CD8-positive, alpha-beta memory T cell (primary cell): ENCODE data around the gene CKB. TPM values are rescaled to one million over a fixed set of nuclear protein-coding genes. Genes with fewer than 3 reads are reported as not detected.

ENCODE experiments used
- CTCF ChIA-PET: fragments of 350-600 bp; sonication (Branson Sonifier 250); formaldehyde crosslinking; loops from one replicate; lab custom pipeline; 2021; ENCODE audit warnings: antibody characterized with exemption; lab: Charles Lee
- POLR2A ChIA-PET: fragments of 350-600 bp; sonication (Branson Sonifier 250); formaldehyde crosslinking; loops from one replicate; lab custom pipeline; 2021; ENCODE audit warnings: antibody characterized with exemption; lab: Charles Lee
- DNase-seq, 5 donors: peaks; one replicate each; pipeline versions ENCODE4 v3.0.0 to v3.0.0-alpha.2; 2020 to 2022; ENCODE audit warnings: mixed read lengths in 1 of 5
- H3K27ac ChIP-seq: one replicate; pipeline ENCODE4 v1.7.0; 2013; ENCODE audit warnings: low read depth, mild to moderate bottlenecking, low read length, moderate library complexity
- H3K27me3 ChIP-seq: 2 replicates; pipeline ENCODE4 v1.7.0; 2013; ENCODE audit warnings: low read length, mild to moderate bottlenecking; ENCODE audit not compliant: insufficient read depth, poor library complexity, severe bottlenecking
- H3K36me3 ChIP-seq: 2 replicates; pipeline ENCODE4 v1.7.0; 2013; ENCODE audit warnings: mild to moderate bottlenecking, low read length, moderate library complexity; ENCODE audit not compliant: insufficient read depth
- H3K4me1 ChIP-seq: 2 replicates; pipeline ENCODE4 v1.7.0; 2013; ENCODE audit warnings: mild to moderate bottlenecking, low read length, moderate library complexity; ENCODE audit not compliant: insufficient read depth
- H3K4me3 ChIP-seq: 2 replicates; pipeline ENCODE4 v1.7.0; 2013; ENCODE audit warnings: mild to moderate bottlenecking, low read length
- H3K9me3 ChIP-seq: 2 replicates; pipeline ENCODE4 v1.7.0; 2013; ENCODE audit warnings: mild to moderate bottlenecking, low read length
- H3K27ac Mint-ChIP-seq, 8 donors: one replicate each; pipeline ENCODE4 v1.8.0; 2020 to 2021; ENCODE audit warnings: mixed read lengths in 8 of 8, mild to moderate bottlenecking in 6 of 8, inconsistent platforms in 3 of 8, moderate library complexity in 3 of 8
- H3K27me3 Mint-ChIP-seq, 2 donors: one replicate each; pipeline ENCODE4 v1.8.0; 2020 to 2021; ENCODE audit warnings: mixed read lengths in 2 of 2, mild to moderate bottlenecking in 1 of 2, moderate library complexity in 1 of 2
- H3K36me3 Mint-ChIP-seq, 3 donors: one replicate each; pipeline ENCODE4 v1.8.0; 2020 to 2021; ENCODE audit warnings: mixed read lengths in 3 of 3, inconsistent platforms in 1 of 3, mild to moderate bottlenecking in 1 of 3
- H3K4me1 Mint-ChIP-seq, 3 donors: one replicate each; pipeline ENCODE4 v1.8.0; 2020 to 2021; ENCODE audit warnings: mixed read lengths in 3 of 3, inconsistent platforms in 1 of 3, mild to moderate bottlenecking in 1 of 3
- H3K4me3 Mint-ChIP-seq, 7 donors: one replicate each; pipeline ENCODE4 v1.8.0; 2020 to 2021; ENCODE audit warnings: mixed read lengths in 7 of 7, mild to moderate bottlenecking in 6 of 7, moderate library complexity in 4 of 7, inconsistent platforms in 2 of 7
- H3K9me3 Mint-ChIP-seq, 5 donors: one replicate each; pipeline ENCODE4 v1.8.0; 2020 to 2022; ENCODE audit warnings: mixed read lengths in 5 of 5, mild to moderate bottlenecking in 3 of 5, moderate library complexity in 2 of 5, inconsistent platforms in 1 of 5
- polyA plus RNA-seq: library from polyadenylated mRNA; unstranded; fragments of 300-500 nt; fragmentation: Illumina TruSeq; gene quantifications from one replicate; pipeline ENCODE4 v1.2.3, GENCODE V29; 2021
- total RNA-seq, 2 experiments: library from RNA; stranded (reverse); gene quantifications; one replicate each; pipeline ENCODE4 v1.2.3, GENCODE V29; 2021

Gene CKB
- total and polyA plus RNA-seq, 3 experiments from 2014 or later, result 1.1 to 2.7 (median 1.5) TPM

DNA sequence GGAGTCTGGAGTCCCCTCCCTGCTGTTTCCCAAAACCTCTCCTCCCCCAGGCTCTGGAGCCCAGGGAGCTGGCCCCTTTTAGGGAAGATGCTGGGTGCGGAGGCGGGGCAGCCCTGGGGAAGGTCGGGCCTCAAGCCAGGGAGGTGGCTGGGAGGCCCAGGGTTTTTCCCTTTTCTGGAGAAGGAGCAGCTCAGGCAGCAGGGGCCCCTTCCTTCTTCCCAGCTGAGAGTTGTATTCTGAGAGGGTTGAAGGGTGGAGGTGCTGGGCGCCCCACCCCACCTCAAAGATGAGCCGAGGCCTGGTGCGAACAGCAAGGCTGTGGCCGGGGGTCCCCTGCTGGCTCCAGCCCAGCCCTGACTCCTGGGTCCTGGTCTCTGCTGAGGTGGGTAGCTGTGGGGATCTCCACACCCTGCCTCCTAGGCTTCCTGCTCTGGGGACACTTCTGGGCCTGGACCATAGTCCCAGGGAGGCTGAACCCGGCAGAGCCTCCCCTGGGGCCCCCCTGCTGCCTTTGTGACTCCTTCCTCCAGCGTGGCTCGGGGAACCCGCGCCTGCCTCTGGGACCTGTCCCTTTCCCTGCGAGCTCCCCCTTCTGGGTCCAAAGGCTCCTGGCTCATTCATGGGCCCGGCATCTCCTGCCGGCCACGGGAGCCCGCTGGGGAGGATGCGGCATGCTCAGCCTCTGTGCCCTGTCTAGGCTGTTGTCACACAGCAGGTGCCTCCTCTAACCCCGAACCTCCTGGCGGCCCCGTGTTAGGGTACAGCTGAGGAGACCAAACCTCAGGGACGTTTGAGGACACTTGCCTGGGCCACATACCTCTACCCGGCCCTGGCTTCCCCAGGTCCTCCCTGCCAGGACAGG is 10.7 kb upstream of the CKB start:
- no peak for DNase-seq
- ChIA-PET CTCF (interaction anchor here (1.0 kb wide), 1 partner anchor 12 kb away, joined by 4 read pairs; no protein-coding TSS in a partner anchor), POLR2A (interaction anchor here (1.5 kb wide), 1 partner anchor 28 kb away, joined by 3 read pairs; no protein-coding TSS in a partner anchor)
- Mint-ChIP-seq H3K27ac (no peak overlapping the region), H3K36me3 (peaks cover 0 to 20% (median 0%) of the 10 kb centered on the region in 3 donors), H3K4me1 (peaks cover 13 to 34% (median 20%) of the 10 kb centered on the region in 3 donors), H3K9me3 (no peaks in the 10 kb centered on the region), H3K4me3 (no peak overlapping the region), H3K27me3 (peaks cover 0 to 2% of the 10 kb centered on the region in 2 donors)
- Histone ChIP-seq H3K27ac (no peak overlapping the region), H3K27me3 (no peaks in the 10 kb centered on the region), H3K4me3 (no peak overlapping the region), H3K36me3 (no peaks in the 10 kb centered on the region), H3K4me1 (peaks cover 28% of the 10 kb centered on the region), H3K9me3 (no peaks in the 10 kb centered on the region)

DNA sequence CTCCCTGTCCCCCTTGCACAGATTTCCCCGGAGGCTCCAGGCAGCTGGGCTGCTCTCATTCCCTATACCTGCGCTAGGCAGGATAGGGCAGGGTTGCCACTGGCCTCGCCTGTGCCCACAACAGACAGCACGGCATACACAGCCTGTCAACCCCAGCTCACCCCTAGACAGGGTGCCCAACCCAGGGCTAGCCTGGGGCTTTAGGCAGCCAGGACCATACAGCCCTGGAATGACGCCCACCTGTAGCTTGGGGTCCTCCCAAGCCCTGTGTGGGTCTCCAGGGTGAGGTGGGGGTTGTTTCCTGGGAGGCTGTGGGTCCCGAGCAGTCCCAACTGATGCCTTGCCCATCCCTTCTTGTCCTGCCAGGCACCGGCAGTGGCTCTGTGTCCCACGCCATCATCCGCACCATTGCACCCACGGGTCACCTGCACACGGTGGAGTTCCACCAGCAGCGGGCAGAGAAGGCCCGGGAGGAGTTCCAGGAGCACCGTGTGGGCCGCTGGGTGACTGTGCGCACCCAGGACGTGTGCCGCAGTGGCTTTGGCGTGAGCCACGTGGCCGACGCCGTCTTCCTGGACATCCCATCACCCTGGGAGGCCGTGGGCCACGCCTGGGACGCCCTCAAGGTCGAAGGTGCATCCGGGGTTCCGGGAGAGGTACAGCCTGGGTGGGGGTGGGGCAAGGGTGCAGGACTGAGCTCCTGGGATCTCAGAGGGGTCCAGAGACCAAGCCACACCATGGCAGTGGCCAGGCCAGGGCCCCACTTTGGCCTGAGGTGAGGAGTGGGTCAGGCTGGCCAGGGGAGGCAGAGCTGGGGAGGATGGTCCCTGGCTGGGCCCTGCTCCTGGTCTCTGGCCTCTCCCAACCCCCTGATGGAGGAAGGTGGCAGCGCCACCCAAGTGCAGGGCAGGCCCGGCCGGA is 9.8 kb upstream of the CKB start:
- DNase-seq, result no peak
- Histone ChIP-seq H3K4me3 (no peak overlapping the region), H3K4me1 (peaks cover 34% of the 10 kb centered on the region), H3K36me3 (no peaks in the 10 kb centered on the region), H3K9me3 (no peaks in the 10 kb centered on the region), H3K27ac (no peak overlapping the region), H3K27me3 (no peaks in the 10 kb centered on the region)
- no peak overlapping the region for H3K27ac Mint-ChIP-seq
- CTCF ChIA-PET, result interaction anchor here (1.8 kb wide), 1 partner anchor 11 kb away, joined by 4 read pairs; no protein-coding TSS in a partner anchor
- H3K36me3 Mint-ChIP-seq, result peaks cover 0 to 20% (median 0%) of the 10 kb centered on the region in 3 donors
- H3K9me3 Mint-ChIP-seq, result no peaks in the 10 kb centered on the region
- H3K4me3 Mint-ChIP-seq, result peak overlapping the region in 2 of 7 donors; percentile 15 to 45
- H3K4me1 Mint-ChIP-seq, result peaks cover 13 to 40% (median 25%) of the 10 kb centered on the region in 3 donors
- peaks cover 0 to 2% of the 10 kb centered on the region in 2 donors for H3K27me3 Mint-ChIP-seq
- POLR2A ChIA-PET, result interaction anchor here (1.4 to 1.5 kb wide), 2 partner anchors 11 to 29 kb away, joined by 3 to 5 read pairs; no protein-coding TSS in a partner anchor

DNA sequence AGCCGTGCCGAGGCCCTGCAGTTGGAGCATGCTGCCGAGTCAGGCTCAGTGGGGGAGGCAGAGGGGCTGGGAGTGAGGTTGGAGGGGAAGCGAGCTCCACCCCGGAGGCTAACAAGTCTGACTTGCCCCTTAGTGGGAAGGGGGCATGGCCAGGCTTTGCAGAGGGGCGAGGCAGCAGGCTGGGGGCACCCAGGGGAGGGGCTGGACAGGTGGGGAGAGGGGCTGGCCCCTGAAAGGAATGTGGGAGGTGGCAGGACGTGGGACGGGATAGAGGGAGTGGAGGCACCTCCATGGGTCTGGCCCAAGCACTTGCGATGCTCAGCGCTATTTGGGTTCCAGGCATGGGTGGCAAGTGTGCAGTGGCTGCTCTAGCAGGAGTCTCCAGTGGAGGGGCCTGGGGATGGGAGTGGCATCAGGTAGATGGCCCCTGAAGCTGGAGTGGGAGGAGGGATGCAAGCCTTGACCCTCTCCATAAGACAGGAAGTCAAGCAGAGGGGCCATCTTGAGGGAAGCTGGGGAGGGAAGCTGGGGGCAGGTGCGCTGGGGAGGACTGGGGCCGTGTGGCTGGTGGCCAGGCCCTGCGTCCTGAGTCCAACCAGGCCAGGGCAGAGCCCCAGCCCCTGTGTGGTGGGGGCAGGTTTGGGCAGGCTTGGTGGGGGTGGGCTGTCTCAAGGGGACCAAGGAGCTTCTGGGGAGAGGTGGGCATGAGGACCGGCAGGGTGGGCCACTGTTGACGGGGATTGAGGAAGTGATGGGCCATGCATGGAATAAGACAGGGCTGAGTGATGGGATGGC is 9.0 kb upstream of the CKB start:
- H3K4me3 Mint-ChIP-seq, result peak overlapping the region in 4 of 7 donors; percentile 15 to 81 (median 38)
- H3K27ac Mint-ChIP-seq, result peak overlapping the region in 2 of 8 donors; percentile 38 to 89
- ChIA-PET CTCF (interaction anchor here (1.1 to 1.8 kb wide), 4 partner anchors 10 to 32 kb away, joined by 3 to 4 read pairs (median 4); no protein-coding TSS in a partner anchor), POLR2A (interaction anchor here (1.4 to 1.5 kb wide), 2 partner anchors 10 to 30 kb away, joined by 3 to 5 read pairs; no protein-coding TSS in a partner anchor)
- Histone ChIP-seq H3K9me3 (no peaks in the 10 kb centered on the region), H3K4me1 (peaks cover 34% of the 10 kb centered on the region), H3K27ac (no peak overlapping the region), H3K4me3 (no peak overlapping the region), H3K36me3 (no peaks in the 10 kb centered on the region), H3K27me3 (no peaks in the 10 kb centered on the region)
- H3K36me3 Mint-ChIP-seq, result peaks cover 0 to 20% (median 0%) of the 10 kb centered on the region in 3 donors
- no peak for DNase-seq
- H3K27me3 Mint-ChIP-seq, result peaks cover 0 to 2% of the 10 kb centered on the region in 2 donors
- no peaks in the 10 kb centered on the region for H3K9me3 Mint-ChIP-seq
- peaks cover 13 to 45% (median 31%) of the 10 kb centered on the region in 3 donors for H3K4me1 Mint-ChIP-seq

DNA sequence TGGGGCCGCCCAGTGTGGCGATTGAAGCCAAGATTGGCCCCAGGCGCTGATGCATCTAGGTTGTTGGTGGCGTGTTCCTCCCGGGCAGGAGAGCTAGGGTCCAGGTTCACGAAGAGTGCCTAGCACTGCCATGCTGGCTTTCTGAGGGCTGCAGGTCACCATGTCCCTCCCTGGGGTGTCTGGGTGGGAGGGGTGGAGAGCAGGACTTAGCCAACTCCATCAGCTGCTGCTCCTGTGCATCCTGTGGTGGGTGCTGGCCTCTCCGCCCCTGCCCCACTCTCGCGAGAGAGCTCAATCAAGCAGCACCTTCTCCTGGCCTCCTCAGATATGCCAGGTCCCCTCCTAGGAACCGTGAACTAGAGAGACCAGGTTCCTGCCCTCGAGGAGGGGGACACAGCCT is 8.2 kb upstream of the CKB start:
- H3K9me3 Mint-ChIP-seq, result no peaks in the 10 kb centered on the region
- H3K4me1 ChIP-seq, result peaks cover 34% of the 10 kb centered on the region
- no peaks in the 10 kb centered on the region for H3K27me3 ChIP-seq
- H3K27ac ChIP-seq, result no peak overlapping the region
- peak overlapping the region in 3 of 7 donors; percentile 31 to 93 (median 76) for H3K4me3 Mint-ChIP-seq
- ChIA-PET POLR2A (interaction anchor here (0.6 to 1.4 kb wide), 3 partner anchors 9 to 336 kb away, joined by 3 to 5 read pairs (median 3); no protein-coding TSS in a partner anchor), CTCF (interaction anchor here (1.1 to 1.8 kb wide), 5 partner anchors 9 to 33 kb away, joined by 3 to 7 read pairs (median 4); no protein-coding TSS in a partner anchor)
- H3K4me3 ChIP-seq, result no peak overlapping the region
- no peaks in the 10 kb centered on the region for H3K9me3 ChIP-seq
- H3K27me3 Mint-ChIP-seq, result peaks cover 0 to 2% of the 10 kb centered on the region in 2 donors
- H3K27ac Mint-ChIP-seq, result peak overlapping the region in 4 of 8 donors; percentile 29 to 91 (median 76)
- DNase-seq, result no peak
- peaks cover 13 to 45% (median 31%) of the 10 kb centered on the region in 3 donors for H3K4me1 Mint-ChIP-seq
- H3K36me3 ChIP-seq, result no peaks in the 10 kb centered on the region
- H3K36me3 Mint-ChIP-seq, result peaks cover 0 to 19% (median 0%) of the 10 kb centered on the region in 3 donors

DNA sequence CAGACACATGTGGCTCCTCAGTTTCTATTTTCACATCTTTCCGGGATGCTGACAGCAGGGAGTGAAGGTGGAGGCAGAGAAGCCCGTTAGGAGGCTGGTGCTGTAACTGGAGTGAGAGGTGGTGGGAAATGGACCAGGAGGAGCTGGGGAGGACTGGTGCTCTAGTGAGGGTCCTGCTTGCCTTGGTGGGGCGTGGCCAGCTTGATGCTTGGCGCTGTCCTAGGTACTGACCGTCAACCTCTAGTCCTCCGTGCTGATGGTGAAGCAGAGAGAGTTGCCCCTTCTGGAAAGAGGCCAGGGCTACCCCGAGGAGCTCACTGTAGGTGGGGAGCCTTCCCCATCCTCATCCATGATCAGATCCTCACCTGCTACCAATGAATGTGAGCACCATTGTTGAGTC is 7.8 kb upstream of the CKB start:
- peak overlapping the region; percentile 76 to 97 (median 91) for H3K4me3 Mint-ChIP-seq
- H3K27ac Mint-ChIP-seq, result peak overlapping the region in 6 of 8 donors; percentile 29 to 95 (median 87)
- Histone ChIP-seq H3K36me3 (no peaks in the 10 kb centered on the region), H3K27me3 (no peaks in the 10 kb centered on the region), H3K4me3 (peak overlapping the region; percentile 98), H3K27ac (no peak overlapping the region), H3K9me3 (no peaks in the 10 kb centered on the region), H3K4me1 (peaks cover 34% of the 10 kb centered on the region)
- DNase-seq, result no peak
- CTCF ChIA-PET, result interaction anchor here (1.1 to 1.5 kb wide), 3 partner anchors 12 to 33 kb away, joined by 3 to 7 read pairs (median 4); no protein-coding TSS in a partner anchor
- POLR2A ChIA-PET, result interaction anchor here (0.6 to 1.5 kb wide), 3 partner anchors 30 to 337 kb away, joined by 3 to 8 read pairs (median 3); partner anchors contain the start of genes BAG5 and COA8
- peaks cover 13 to 45% (median 31%) of the 10 kb centered on the region in 3 donors for H3K4me1 Mint-ChIP-seq
- peaks cover 0 to 19% (median 0%) of the 10 kb centered on the region in 3 donors for H3K36me3 Mint-ChIP-seq
- no peaks in the 10 kb centered on the region for H3K9me3 Mint-ChIP-seq
- peaks cover 0 to 2% of the 10 kb centered on the region in 2 donors for H3K27me3 Mint-ChIP-seq

DNA sequence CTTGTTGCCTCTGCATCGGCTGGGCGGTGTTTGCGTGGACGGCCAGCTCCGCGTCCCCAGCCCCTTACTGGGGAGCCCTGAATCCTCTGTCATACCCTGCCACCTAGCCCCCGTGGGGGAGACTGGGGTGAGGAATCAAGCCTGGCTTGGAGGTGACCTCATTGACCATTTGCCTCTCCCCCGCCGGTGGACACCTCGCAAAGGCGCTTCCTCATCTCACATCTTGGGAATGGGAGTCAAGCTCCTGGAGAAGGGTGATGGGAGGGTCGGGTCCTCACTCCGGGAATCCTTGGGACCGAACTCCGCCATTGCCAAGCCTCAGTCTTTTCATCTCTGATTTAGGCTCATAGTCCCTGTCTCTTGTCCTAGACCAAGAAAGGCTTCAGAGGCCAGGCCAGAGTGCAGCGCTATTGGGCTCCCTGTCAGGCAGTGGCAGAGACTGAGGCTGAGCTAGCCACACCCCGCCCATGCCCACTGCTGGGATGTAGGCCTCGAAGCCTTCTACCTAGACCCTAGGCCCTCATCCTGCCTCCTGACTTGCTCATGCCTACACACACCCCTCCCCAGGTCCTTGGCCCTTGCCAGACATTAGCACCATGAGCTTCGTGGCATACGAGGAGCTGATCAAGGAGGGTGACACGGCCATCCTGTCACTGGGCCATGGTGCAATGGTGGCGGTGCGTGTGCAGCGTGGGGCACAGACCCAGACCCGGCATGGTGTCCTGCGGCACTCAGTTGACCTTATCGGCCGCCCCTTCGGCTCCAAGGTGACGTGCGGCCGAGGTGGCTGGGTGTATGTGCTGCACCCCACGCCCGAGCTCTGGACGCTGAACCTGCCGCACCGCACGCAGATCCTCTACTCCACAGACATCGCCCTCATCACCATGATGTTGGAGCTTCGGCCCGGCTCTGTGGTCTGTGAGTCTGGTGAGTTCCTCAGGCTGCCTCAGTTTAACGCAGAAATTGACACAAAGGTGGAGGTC is 7.0 kb upstream of the CKB start:
- H3K4me3 Mint-ChIP-seq, result peak overlapping the region; percentile 87 to 97 (median 93)
- Histone ChIP-seq H3K4me3 (peak overlapping the region; percentile 98), H3K9me3 (no peaks in the 10 kb centered on the region), H3K4me1 (peaks cover 34% of the 10 kb centered on the region), H3K36me3 (no peaks in the 10 kb centered on the region), H3K27ac (peak overlapping the region; percentile 75), H3K27me3 (no peaks in the 10 kb centered on the region)
- no peaks in the 10 kb centered on the region for H3K9me3 Mint-ChIP-seq
- ChIA-PET POLR2A (interaction anchor here (0.9 to 1.5 kb wide), 3 partner anchors 29 to 195 kb away, joined by 3 to 8 read pairs (median 8); partner anchors contain the start of genes BAG5, COA8 and EIF5), CTCF (interaction anchor here (0.8 to 3.0 kb wide), 3 partner anchors 9 to 11 kb away, joined by 3 to 22 read pairs (median 7); no protein-coding TSS in a partner anchor)
- H3K27me3 Mint-ChIP-seq, result peaks cover 0 to 2% of the 10 kb centered on the region in 2 donors
- DNase-seq, result no peak
- peak overlapping the region; percentile 90 to 95 (median 93) for H3K27ac Mint-ChIP-seq
- peaks cover 0 to 17% (median 0%) of the 10 kb centered on the region in 3 donors for H3K36me3 Mint-ChIP-seq
- H3K4me1 Mint-ChIP-seq, result peaks cover 13 to 45% (median 31%) of the 10 kb centered on the region in 3 donors
